HT-29 (cell line): Measurements from ENCODE around the gene RPGRIP1L. TPM values are rescaled to one million over a fixed set of nuclear protein-coding genes. Genes with fewer than 3 reads are reported as not detected.

Source experiments
- DNase-seq: peaks from one replicate; pipeline ENCODE4 v3.0.0-alpha.2; 2015; ENCODE audit warnings: low spot score
- total RNA-seq: library from RNA; depleted of rRNA; stranded (reverse); fragments of >200 nt; shearing (Covaris generic); gene quantifications from 2 replicates; pipeline ENCODE4 v1.2.3, GENCODE V29; 2014

Gene RPGRIP1L
- total RNA-seq, 1 experiment from 2014 or later, result 3.4 TPM

DNA sequence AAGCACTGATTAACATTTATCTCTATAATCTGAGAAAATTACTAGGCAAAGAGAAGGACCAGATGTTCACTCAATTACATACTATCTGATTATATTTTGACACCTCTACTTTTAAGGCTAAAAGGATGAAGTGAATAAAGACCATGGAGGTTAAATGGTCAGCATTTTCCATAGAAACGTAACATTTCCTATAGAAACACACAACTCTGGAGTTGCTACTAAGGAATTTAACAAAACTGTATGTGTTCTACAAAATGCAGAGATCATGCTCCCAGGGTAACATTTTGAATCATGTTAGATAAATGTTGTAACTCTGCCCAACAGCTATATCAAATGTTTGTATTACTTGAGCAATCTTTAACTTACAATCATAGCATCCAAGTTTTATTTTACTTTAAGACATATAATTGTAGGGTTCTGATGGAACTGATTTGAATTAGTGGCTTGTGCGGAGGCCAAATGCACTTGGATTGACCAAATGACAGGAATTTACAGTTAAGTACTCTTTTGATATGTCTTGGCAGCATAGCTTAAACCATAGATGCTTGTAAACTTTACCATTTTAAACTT lies 97.7 kb downstream of the RPGRIP1L start:
- DNase-seq, result no peak

DNA sequence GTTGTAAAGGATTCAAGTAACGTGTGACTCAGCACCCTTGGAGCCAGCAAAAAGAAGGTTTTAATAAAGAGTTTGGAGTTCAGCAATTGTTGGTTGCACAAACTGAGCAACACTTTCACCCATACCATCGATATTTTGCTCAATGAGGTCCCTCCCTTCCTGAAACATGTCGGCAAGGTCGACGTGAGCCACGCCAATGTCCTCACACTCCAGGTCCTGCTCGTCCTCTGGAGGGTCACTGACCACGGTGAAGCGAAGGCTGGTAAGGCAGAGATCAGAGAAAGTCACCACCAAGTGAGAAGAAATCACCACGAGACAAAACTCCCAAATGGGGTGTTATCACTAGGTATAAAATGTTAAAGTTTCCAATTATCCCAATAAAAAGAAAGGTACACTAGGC lies 98.3 kb downstream of the RPGRIP1L start:
- no peak for DNase-seq

DNA sequence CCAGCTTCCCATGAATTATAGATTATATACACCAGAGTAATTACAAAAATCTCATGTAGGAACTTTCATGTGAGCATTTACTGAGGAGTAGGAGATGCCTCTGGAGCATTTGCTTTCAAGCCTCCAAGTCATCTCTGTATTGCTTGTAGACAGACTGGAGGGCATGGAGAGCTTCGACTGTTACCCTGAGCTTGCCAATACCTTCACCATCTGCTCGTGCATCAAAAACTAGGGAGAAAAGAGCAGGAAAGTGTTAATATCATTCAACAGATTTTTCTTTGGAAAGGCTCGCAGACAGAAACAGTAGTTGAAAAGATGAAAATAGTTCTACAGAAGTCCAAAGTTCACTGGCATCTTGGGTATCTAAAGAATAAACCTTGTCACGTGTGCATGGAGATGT lies 101.7 kb downstream of the RPGRIP1L start:
- no peak for DNase-seq

DNA sequence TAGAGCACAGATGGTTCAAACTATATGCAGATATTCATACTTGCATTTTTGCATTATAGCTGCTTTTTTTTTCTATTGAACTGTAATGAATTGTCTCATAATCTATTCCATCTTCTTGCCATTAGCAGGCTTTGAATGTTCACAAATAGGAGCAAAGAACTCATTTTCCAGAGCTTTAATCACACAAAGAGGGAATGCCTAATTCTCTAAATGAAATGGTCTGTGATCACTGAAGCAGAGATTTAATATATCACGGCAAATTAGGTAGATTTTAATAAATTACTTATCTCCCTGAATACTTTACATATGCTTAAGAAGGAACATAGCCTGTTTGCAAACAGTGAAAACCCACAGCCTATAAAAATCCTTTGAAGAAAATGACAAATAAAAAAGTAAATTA lies 103.0 kb downstream of the RPGRIP1L start:
- DNase-seq, result no peak

DNA sequence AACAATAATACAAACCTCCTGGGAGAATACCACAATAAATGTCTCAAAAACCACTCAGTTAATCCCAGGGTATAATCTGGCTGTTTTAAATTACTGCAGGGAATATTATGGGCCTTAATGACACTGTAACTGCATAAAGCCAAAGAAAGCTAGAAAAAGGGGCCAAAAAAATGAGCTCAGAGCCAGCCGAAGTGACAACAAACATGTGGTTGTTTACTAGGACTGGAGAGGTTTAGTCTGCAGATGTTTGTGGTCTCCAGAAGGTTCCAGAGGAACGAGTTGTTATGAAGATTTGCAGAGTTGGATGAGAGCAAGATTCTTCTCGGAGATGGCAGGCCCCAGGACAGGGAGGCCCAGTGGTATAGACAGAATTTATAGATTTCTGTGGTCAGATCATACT lies 103.5 kb downstream of the RPGRIP1L start:
- DNase-seq, result no peak

DNA sequence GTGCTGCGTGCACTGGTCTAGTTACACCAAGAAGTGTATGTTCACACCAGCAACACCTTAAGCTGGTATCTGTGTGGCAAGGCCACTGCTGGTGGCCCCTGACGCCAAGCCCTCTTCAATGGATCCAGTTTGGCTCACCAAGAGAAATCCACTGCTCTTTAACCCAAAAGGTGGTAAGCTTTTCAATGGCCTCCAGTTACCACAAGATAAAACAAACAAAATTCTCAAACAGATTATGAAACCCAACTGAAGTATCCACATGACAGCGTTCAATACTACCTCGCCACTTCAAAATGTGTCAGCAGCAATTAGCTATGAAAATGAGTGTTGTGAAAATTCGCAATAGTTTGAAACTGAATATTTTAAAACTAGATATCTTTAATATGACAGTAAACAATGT lies 104.1 kb downstream of the RPGRIP1L start:
- DNase-seq, result no peak

DNA sequence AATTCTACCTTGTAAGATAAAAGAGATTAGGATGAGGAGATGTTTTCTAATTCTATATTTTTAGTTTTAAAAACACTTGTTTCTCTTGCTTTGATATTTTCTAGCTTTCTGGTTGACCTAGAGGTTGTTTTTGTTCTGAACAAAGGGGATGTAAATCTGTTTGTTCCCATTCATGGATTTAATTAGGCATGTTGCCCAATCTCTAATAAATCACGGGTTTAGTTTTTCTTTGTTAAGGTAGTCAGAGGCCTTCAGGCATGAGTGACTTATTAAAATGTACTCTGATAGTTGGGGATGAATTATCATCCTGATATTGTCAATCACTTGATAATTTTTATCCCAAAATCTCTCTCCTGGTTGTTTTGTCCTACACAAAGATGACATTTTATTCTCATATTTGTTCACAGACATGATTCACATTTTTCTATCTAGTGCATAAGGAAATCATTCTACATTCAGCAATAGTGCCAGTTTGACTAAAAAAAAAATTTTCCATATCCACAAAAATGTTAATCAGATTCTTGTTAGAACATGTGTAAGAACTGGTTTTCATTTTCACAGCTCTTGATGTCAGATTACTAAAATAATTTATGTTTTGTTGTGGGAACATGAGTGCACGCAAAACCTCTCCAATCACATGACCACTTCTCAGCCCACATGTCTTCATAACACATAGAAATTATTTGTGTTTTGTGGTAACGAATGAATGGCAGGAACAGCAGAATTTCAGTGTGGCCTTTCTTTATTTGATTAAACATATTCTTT lies 105.0 kb downstream of the RPGRIP1L start:
- DNase-seq, result no peak

DNA sequence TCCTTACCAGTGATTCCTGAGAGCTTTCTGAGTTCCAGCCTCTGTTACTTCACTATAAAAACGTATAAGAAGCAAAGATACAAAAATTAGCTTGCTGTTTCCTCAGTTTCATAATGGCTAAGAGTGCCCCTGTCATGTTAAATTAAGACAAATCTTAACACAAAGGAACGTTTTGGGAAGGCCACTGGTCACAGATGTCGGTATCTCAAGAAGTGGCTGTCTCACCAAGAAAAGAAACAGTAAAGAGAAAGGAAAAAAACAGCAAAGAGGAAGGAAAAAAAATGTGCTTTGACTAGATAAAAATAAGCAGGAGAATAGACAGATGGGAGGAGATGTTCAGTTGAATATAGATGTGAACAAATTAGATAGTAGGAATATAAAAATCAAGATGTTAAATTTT lies 105.9 kb downstream of the RPGRIP1L start:
- no peak for DNase-seq

DNA sequence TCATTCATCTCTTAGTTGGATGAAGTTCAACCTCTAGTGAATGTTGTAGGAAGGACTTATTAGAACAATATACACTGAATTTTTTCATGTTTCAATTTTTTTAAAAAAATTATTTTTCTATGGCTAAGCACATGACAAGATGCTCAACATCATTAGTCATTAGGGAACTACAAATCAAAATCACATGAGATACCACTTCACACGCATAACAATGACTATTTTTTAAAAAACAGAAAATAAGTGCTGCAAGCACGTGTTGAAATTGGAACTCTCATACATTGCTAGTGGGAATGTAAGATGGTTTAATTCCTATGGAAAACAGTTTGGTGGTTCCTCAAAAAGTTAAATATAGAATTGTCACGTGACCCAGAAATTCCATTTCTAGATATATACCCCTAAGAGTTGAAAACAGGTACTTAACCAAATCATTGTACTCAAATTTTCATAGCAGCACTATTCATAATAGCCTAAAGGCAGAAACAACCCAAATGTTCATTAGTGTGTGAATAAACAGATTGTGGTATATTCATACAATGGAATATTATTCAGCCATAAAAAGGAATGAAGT lies 115.5 kb downstream of the RPGRIP1L start:
- DNase-seq, result no peak

DNA sequence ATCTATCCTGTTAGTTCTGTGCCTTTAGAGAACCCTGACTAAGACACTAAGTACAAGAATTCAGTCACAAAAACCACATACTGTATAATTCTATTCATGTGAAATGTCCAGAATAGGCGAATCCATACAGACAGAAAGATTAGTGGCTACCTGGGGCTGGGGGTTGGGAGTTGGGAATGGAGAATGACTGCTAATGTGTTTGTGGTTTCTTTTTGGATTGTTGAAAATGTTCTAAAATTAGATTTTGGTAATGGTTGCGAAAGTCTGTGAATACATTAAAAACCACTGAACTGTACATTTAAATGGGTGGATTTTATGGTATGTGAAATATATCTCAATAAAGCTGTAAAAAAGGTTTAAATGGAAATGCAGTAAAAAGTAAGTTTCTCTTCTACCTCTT lies 120.3 kb downstream of the RPGRIP1L start:
- DNase-seq, result no peak

DNA sequence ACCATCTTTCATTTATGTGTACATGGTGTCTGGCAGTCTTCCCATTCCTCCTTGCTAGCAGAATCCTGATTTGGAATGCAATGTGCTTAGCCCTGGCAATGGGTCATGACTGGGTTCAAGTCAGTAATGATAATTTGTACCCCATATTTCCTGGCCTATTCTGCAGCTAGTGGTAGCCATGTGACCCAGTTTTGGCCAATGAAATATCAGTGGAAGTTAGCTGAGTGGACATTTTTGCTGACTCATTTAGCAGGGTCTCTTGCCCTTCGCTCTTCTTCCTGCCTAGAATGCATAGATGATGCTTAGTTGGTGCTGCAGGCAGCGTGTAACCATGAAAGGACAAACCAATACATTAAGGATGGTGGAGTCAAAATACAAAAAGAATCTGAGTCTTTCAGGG lies 121.9 kb downstream of the RPGRIP1L start:
- DNase-seq, result no peak

DNA sequence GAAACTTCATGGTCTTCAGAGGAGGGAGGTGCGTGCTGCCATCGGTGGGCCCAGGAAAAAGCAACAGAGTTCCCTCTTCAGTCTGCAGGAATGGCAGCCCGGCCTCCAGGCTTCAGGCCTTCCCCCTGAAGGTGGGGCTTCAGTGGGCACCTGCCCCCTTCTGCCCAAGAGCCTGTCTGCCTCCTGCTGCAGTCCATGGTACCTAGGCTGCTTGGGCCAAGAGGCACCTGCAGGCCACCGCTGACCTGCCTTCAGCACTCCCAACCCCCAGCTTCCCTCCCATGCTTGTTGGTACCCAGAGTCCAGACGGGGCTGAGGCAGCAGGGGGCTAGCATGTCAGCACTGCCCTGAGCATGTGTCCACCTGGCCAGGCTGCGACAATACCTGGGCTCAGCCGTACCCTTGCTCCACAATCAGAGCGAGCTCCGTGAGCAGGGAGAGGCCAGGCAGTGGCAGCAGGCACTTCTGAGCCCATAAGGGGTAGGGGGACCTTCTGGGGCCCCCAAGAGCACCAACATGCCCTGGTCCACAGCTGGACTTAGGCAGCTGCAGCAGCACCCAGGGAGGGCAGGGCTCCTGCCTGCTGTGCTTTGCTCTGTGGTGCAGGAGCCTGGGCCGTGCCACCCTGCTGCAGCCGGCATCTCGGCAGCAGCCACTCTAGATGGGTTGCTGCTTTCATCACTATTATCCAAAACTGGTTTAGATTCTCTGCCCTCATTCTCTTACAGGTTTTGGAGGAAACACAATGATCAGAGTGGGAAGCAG lies 123.4 kb downstream of the RPGRIP1L start:
- DNase-seq, result no peak

DNA sequence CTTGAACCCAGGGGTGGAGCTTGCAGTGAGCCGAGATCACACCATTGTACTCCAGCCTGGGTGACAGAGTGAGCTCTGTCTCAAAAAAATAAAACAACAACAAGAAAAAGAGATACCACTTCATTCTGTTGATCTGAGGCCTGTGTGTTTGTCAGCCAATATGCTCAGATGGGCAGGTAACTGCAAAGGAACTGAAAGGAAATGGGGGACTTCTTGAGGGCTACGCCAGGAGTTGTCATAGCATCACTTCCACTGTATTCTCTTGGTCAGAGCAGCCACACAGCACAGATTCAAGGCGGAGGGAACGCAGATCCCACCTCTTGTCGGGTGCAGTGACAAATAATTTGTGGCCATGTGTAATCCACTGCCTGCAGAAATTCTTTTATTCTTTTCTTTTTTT lies 126.8 kb downstream of the RPGRIP1L start:
- DNase-seq, result no peak

DNA sequence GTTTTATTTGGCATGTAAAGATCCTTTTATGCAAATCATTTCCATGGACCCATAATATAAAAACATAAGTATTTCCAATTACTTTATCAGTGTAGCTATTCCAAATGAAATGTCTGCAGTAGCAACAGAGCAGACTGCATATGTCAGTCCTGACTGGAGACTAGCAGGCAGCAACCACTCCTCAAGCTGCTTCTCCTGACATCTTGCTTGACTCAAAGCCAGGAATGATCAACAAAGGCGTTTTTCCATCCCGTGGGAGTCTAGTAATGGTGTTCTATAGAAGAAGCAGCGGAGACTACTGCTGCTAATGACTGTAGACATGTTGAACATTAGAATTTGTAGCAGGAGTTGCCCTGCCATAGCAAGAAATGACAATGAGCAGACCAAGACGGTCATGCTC lies 127.4 kb downstream of the RPGRIP1L start:
- no peak for DNase-seq

DNA sequence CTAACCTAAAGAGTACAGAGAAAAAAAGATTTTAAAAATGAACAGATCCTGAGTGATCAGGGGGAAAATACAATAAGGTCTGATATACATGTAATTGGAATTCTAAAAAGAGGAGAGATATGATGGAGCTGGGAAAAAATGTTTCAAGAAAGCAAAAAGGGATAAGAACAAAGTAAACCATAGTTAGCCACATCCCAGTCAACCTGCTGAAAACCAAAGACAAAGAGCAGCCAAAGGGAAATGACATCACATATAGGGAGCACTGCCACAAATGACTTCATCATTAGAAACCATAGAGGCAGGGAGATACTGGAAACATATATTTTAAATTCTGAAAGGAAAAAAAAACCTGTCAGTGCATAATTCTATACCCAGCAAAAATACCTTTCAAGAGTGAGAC lies 131.9 kb downstream of the RPGRIP1L start:
- no peak for DNase-seq

DNA sequence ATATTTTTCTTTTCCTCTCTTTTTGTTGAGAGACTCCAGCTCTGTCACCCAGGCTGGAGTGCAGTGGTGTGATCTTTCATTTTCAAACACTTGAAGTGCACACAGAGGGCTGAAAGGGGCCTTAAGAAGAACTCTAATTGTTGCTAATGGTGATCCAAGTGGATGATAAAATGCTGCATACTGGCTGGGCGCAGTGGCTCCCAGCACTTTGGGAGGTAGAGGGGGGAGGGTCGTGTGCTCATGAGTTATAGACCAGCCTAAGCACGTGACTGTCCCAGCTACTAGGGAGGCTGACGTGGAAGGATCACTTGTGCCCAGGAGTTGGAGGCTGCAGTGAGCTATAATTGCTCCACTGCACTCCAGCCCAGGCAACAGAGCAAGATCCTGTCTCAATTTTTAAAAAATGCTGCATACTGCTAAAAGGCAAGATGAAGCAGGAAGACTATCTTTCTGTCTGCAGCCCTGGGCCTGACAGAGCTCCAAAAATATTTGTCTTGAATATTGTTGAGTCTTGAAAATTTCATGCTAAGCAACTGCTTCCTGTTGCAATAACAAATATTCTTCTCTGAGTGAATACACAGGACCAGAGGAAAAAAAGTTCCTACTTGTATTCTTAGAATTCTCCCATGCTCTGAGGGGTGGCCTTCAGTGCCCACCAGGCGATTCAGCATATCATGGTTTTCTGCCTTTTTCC lies 137.0 kb downstream of the RPGRIP1L start:
- no peak for DNase-seq

DNA sequence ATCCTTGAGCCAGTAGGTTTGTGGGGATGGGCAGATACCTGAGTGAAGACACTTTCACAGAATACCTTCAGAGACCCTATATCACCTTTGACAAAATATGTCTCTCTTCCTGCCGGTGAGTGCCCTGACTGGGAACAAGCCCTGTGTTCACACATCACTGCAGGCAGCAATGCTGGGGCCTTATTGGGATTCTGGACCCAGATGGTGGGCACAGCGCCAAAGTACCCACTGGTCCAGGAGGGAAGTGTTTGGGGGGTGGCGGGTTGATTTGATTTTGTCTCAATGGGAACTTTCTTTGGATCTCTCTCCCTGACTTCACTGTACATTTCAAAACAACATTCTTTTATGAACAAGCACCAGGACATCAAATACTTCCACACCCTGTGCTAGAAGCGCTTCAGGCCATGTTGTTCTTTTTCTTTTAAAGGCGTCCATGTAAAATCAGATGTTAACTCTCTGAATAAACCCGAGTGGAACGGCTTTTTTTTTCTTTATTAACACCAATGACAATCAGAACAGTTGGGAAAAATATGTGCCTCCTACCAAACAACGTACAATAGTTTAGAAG lies 138.3 kb downstream of the RPGRIP1L start:
- no peak for DNase-seq

DNA sequence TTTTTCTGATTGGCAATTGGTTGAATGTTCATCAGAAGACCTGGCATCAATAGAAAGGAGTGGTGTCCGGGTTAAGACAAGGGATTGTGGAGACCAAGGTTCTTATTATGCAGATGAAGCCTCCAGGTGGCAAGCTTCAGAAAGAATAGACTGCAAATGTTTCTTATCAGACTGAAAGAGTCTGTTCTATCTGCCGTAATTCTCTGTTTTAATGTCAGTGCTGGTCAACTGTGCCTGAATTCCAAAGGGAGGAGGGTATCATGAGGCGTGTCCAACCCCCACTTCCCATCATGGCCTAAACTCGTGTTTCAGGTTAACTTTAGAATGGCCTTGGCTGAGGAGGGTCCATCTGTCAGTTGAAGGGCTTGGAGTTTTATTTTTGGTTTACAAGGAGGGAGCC lies 140.2 kb downstream of the RPGRIP1L start:
- DNase-seq, result no peak

DNA sequence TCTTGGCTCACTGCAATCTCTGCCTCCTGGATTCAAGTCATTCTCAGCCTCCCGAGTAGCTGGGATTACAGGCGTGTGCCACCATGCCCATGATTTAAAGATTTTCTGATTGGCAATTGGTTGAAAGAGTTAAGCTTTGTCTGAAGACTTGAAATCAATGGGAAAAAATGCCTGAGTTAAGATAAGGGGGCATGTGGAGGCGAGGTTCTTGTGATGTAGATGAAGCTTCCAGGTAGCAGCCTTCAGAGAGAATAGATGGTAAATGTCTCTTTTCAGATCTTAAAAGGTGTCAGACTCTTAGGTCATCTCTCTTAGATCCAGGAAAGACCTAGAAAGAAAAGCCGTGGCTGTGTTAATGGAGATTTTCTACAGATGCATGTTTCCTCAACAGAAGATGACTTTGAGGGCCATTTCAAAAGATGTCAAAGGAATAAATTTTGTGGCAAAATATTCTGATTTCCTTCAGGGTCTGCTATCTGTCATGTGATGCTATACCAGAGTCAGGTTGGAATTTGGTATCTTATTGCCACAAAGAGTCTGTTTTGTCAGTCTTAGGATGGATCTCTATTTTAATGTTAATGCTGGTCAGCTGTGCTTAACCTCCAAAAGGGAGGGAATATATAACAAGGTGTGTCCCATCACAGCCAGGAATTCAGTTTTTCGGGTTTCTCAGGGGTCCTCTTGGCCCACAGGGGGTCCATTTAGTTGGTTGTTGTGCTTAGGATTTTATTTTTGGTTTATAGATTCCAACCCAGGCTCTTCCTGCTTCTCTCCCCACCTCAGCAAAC lies 142.4 kb downstream of the RPGRIP1L start:
- DNase-seq, result no peak

DNA sequence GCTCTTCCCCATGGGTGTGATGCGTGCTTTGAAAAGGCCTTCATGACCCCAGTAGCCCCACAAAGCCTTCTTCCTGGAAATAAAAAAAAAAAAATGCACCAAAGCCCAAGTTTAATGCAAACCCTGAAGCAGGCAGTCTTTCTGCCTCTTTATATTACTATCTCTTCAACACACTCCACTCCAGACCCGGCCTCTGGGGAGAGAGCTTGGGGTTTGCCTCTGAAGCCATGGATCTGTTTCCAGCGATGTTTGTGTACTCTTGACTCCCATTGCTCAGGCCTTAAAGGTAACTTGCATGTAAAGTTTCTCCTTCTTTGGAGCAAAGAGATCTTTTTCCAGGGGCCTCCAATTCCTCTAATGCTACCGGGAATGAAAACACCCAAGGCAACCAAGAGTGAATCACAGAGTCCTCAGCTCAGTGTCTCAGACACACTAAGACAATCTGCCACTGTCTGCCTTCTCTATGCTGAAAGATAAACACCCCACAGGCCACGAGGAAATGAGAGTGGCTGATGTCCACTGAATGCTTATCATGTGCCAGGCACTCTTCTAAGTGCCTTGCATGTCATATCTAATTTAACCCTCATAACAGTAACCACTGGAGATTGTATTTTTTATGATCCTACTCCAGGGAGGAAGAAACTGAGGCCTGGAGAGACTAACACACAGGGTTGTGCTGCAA lies 144.2 kb downstream of the RPGRIP1L start:
- DNase-seq, result no peak
